HPDE6-E6E7 (cell line): ENCODE data around the gene TMEM119.
"Not testable (repeated sequence)": the region's sequence is repeated elsewhere in the genome, so short reads cannot be mapped to it uniquely, and the experiment has no call there.

ENCODE experiments used
- DNase-seq: peaks from one replicate; pipeline ENCODE4 v3.0.0; 2011; ENCODE audit warnings: missing footprints; ENCODE audit errors: extremely low spot score

Gene TMEM119

GRCh38 chr12:108599948-108600701 lies 2.2 kb upstream of the TMEM119 start:
- DNase-seq, result no peak

GRCh38 chr12:108599541-108599940 lies 1.7 kb upstream of the TMEM119 start:
- DNase-seq, result no peak

- no peak for DNase-seq
Observed at GRCh38 chr12:108598553-108599250, 818 bp upstream of the TMEM119 start.

GRCh38 chr12:108596854-108597558 lies 878 bp downstream of the TMEM119 start:
- DNase-seq, result no peak

- DNase-seq, result no peak
Observed at GRCh38 chr12:108595711-108596647, 1.9 kb downstream of the TMEM119 start.

- DNase-seq, result no peak
Observed at GRCh38 chr12:108594960-108595710, 2.7 kb downstream of the TMEM119 start.

- no peak for DNase-seq
Observed at GRCh38 chr12:108594323-108594903, 3.5 kb downstream of the TMEM119 start.

- DNase-seq, result no peak
Observed at GRCh38 chr12:108592033-108592909, 5.6 kb downstream of the TMEM119 start.

- DNase-seq, result no peak
Observed at GRCh38 chr12:108591267-108591980, 6.5 kb downstream of the TMEM119 start.

GRCh38 chr12:108590463-108590862 lies 7.4 kb downstream of the TMEM119 start:
- DNase-seq, result not testable (repeated sequence)

GRCh38 chr12:108589840-108590229 lies 8.0 kb downstream of the TMEM119 start:
- no peak for DNase-seq

- DNase-seq, result no peak
Observed at GRCh38 chr12:108589028-108589839, 8.7 kb downstream of the TMEM119 start.

- DNase-seq, result no peak
Observed at GRCh38 chr12:108587826-108588225, 10.1 kb downstream of the TMEM119 start.

GRCh38 chr12:108586306-108586705 lies 11.6 kb downstream of the TMEM119 start:
- no peak for DNase-seq

GRCh38 chr12:108585864-108586263 lies 12.0 kb downstream of the TMEM119 start:
- no peak for DNase-seq

- no peak for DNase-seq
Observed at GRCh38 chr12:108584456-108585065, 13.3 kb downstream of the TMEM119 start.

- DNase-seq, result no peak
Observed at GRCh38 chr12:108583991-108584390, 13.9 kb downstream of the TMEM119 start.
